AG04449 (cell line): ENCODE results near the gene GALNT1.

Source experiments
- CTCF ChIA-PET: fragments of 350-600 bp; formaldehyde crosslinking; extraction: SDS; loops from one replicate; lab custom pipeline; 2021; ENCODE audit warnings: antibody characterized with exemption; lab: Yijun Ruan, JAX
- POLR2A ChIA-PET: fragments of 400-600, 350-600 bp; formaldehyde crosslinking; extraction: SDS; loops from one replicate; lab custom pipeline; 2020; ENCODE audit warnings: antibody characterized with exemption, inconsistent platforms; lab: Yijun Ruan, JAX
- DNase-seq: peaks from one replicate; pipeline ENCODE4 v3.0.0-alpha.2; 2010; ENCODE audit warnings: low read depth, low spot score
- H3K4me3 ChIP-seq: 2 replicates; pipeline ENCODE4 v1.5.1; 2011; ENCODE audit warnings: low read depth, mild to moderate bottlenecking, control low read depth, low read length
- CTCF ChIP-seq: IDR thresholded peaks from one replicate; pipeline ENCODE4 v1.5.1; 2011; ENCODE audit warnings: mild to moderate bottlenecking, moderate library complexity, low read length, control low read depth, inconsistent platforms; ENCODE audit not compliant: insufficient read depth; ENCODE audit errors: missing control alignments

GALNT1 gene

DNA sequence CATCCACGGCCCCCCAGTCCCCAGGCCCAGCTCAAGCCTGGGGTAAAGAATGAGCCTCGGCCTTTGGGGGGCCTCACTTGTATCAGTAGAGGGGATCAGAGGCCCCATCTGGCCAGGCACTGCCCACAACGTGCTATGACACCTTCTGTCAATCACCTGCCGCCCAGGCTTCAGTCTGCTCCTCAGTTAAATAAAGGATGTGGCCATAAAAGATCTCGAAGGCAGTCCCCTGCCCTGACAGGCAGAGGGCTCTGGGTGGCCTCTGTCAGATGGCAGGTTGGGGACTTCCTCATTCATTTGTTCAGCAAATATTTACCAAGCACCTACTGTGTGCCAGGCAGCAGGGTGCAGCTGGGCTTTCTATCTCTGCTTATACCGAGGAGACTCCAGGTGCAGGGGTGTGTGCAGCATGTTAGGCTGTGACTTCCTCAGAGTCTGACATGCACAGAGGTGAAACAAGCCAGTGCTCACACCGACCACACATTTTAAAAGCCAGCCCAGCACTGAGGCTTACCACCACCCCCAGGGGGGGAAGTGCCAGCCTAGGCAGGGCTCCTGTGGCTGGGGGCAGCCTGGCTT lies 166.4 kb downstream of the GALNT1 start:
- no peak for DNase-seq
- CTCF ChIA-PET, result interaction anchor here (0.9 to 5.0 kb wide), 3 partner anchors 8 to 340 kb away, joined by 4 to 23 read pairs (median 4); no protein-coding TSS in a partner anchor
- no peak for TF ChIP-seq CTCF
- no peak overlapping the region for H3K4me3 ChIP-seq
- POLR2A ChIA-PET, result no interaction called here

- no peak for TF ChIP-seq CTCF
- no peak for DNase-seq
- ChIA-PET CTCF (no interaction called here), POLR2A (no interaction called here)
- no peak overlapping the region for H3K4me3 ChIP-seq
These were observed 168.2 kb downstream of the GALNT1 start for GRCh38 chr18:35749701-35750100.

DNA sequence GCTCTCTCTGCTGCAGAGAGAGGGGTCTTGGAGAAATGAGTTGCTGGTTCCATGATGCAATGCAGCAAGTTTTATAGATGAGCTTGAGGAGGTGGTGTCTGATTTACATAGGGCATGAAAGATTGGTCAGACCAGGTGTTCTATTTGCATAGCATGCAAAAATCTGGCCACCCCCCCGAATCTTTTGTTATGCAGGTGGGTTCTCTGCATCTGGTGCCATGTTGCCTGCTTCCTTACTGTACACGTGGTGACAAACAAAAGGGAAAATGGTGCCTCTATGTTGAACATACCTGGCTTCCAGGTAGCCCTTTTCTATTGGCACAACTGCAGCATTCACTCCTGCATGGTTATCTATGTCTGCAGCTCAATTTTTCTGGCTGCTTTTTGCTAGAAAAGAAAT lies 169.4 kb downstream of the GALNT1 start:
- H3K4me3 ChIP-seq, result no peak overlapping the region
- TF ChIP-seq CTCF, result no peak
- POLR2A ChIA-PET, result no interaction called here
- DNase-seq, result no peak
- CTCF ChIA-PET, result no interaction called here

DNA sequence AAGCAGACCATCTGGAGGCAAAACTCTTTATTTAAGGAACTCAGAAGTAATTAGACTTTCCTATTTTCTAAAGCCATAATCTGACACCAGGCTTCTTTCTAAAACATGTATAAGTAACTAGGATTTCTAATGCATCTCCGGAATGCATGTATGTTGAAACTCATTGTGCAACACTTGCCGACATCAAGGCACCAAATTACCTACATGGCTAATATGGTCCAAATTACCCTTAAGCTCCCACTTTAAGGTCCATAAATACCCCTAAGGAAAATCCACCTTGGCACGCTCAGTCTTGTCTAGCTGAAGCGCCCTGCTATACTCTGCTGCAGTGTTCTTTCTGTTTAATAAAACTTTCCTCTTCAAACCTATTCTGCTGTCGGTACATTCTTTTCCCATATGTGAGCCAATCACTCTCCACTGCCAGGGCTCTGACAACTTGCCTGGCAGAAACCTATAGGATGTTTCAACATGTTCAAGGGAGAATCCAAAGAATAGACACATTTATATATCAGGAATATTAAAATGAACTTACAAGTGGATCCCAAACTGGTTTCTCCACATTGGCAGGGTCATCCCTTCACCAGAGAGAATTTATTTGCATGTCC lies 171.9 kb downstream of the GALNT1 start:
- no peak overlapping the region for H3K4me3 ChIP-seq
- TF ChIP-seq CTCF, result no peak
- POLR2A ChIA-PET, result no interaction called here
- CTCF ChIA-PET, result interaction anchor here (0.6 to 1.3 kb wide), 3 partner anchors 184 to 367 kb away, joined by 3 to 6 read pairs (median 3); no protein-coding TSS in a partner anchor
- no peak for DNase-seq

DNA sequence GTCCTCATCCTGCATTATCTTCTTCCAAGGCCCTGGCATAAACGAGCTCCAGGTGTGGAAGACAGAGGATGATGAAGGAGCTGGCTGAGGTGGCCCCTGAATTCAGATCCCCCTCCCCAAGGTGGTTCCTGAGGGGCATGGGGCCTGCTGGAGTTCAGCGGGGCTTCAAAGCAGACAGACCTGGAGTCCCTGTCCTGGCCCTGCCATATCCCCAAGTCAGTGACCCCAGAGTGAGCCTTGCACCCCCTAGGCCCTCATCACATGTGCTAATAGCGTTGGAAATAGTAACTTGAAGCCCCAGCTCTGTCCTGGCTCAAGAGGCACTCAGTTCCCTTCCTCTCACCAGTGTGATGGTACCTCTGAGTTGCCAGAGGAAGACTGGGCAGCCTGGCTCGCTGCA lies 172.9 kb downstream of the GALNT1 start:
- TF ChIP-seq CTCF, result no peak
- H3K4me3 ChIP-seq, result no peak overlapping the region
- ChIA-PET CTCF (interaction anchor here (1.3 to 3.5 kb wide), 3 partner anchors 9 to 196 kb away, joined by 6 to 23 read pairs (median 16); no protein-coding TSS in a partner anchor), POLR2A (no interaction called here)
- no peak for DNase-seq

DNA sequence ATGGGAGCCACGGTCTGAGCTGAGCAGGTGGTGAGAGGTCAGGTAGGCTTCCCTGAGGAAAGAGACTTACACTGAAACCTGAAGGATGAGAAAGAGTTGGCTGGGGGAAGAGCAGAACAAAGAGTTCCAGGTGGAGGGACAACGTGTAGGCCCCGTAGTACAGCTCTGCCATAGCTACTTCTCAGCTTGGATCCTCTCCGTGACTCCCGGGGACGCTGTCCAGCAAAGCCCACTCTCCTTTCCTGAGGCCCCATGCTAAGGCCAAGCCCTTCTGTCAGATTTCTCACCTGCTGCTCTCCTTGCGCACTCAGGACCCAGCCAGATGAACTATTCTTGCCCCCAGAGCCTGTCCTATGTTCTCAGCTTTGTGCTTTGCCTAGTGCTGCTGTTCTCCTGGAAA lies 173.8 kb downstream of the GALNT1 start:
- H3K4me3 ChIP-seq, result no peak overlapping the region
- no peak for DNase-seq
- no peak for TF ChIP-seq CTCF
- ChIA-PET CTCF (interaction anchor here (1.1 to 3.5 kb wide), 10 partner anchors 10 to 685 kb away, joined by 3 to 23 read pairs (median 8); no protein-coding TSS in a partner anchor), POLR2A (no interaction called here)
